Activated CD4-positive, CD25-positive, alpha-beta regulatory T cell treated with anti-CD3 and anti-CD28 coated beads, Interleukin-2, amount 50 U/mL, for 72 hours (primary cell): ENCODE measurements around the gene RTN4R.

Experiments used
- DNase-seq: peaks from one replicate; pipeline ENCODE4 v3.0.0; 2021

The RTN4R gene

DNA sequence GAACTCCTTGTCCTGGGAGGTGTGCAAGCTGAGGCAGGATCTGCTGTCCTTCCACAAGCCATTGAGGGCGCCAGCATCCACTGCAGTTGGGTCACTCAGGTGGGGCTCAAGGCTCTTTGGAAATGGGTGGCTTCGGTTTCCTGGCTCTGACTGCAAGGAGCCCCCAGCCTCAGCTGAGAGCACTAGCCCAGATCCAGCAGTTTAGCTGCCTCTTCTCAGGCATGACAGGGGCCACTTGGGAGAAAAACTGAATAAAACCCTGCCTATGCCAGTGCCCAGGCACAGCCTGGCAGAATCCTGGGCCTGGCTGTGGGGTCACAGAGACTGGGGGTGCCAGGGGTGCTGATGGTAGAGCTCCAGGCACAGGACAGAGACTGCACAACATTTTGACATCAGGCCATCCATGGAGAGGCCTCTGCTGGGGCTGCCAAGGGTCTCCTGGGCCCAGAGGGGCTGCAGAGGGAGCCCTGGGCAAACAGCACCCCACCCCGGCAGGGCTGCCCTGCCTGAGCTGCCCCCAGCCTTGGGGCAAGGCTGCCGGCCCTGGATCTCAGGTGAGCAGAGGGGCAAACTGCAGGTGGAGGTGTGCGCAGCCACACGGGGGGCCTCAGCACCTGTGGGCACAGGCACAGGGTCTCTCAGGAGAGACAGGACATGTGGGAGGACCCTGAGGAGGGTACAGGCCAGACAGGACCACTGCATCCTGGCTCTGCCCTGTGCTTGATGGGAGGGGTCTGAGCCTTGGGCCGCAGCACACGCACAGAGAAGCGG lies 28.3 kb downstream of the RTN4R start:
- DNase-seq: no peak

GRCh38 chr22:20238901-20239675 lies 29.0 kb downstream of the RTN4R start:
- no peak for DNase-seq

GRCh38 chr22:20238536-20238900 lies 29.6 kb downstream of the RTN4R start:
- DNase-seq: peak; percentile 49

- DNase-seq: no peak
Observed at GRCh38 chr22:20237480-20238440, 30.4 kb downstream of the RTN4R start.

DNA sequence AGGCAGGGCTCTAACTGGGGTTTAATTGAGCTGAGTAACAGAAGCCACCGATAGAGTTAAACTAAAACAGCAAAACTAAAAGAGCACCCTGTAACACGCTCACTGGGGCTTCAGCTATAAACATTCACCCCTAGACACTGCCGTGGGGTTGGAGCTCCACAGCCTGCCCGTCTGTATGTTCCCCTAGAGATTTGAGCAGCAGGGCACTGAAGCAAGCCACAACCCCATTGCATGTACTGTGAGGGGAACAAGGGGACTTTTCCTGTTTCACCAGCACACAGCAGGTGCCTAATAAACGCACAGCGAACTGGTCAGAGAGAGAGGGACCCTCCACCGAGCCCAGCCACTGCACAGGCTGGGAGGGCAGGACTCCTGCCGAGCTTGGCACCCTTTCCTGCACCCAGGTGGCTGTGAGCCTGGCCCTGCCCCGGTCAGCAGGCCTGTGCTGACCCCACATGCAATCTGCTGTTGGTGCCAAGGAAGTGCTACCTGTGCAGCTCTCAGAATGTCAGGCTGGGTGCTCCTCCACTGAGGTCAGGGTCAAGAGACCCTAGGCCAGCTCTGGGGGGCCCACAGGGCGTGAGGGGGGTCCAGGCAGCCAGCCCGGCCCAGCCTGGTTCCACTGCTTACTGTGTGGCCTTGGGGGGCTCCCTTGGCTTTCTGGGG lies 31.9 kb downstream of the RTN4R start:
- no peak for DNase-seq

DNA sequence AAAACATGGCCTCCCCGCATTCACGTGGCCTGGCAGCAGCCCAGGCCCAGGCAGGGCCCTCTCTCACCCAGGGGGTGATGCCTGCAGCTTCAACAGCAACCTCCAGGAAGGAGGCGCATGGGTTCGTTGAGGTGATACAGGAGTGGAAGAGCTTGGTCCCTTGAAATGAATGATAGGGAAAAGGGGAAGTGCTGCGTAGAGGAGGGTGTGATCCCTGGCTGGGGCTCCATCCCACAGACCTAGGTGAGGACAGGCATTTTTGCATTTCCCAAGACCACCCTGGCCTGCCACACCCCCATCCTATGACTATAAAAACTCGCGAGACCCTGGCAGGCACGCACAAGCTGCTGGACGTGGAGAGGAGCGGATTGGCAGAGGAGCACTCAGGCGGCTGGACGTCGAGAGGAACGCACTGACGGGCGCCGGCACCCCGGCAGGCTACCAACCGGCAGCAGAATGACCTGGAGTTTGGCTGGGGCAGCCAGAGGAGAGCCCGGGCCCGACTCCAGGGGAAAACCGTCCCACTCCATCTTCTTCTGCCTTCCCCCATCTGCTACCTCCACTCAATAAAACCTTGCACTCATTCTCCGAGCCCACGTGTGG lies 32.6 kb downstream of the RTN4R start:
- DNase-seq: no peak

- DNase-seq: no peak
Observed at GRCh38 chr22:20234760-20235388, 33.2 kb downstream of the RTN4R start.

GRCh38 chr22:20234314-20234682 lies 33.8 kb downstream of the RTN4R start:
- DNase-seq: no peak

DNA sequence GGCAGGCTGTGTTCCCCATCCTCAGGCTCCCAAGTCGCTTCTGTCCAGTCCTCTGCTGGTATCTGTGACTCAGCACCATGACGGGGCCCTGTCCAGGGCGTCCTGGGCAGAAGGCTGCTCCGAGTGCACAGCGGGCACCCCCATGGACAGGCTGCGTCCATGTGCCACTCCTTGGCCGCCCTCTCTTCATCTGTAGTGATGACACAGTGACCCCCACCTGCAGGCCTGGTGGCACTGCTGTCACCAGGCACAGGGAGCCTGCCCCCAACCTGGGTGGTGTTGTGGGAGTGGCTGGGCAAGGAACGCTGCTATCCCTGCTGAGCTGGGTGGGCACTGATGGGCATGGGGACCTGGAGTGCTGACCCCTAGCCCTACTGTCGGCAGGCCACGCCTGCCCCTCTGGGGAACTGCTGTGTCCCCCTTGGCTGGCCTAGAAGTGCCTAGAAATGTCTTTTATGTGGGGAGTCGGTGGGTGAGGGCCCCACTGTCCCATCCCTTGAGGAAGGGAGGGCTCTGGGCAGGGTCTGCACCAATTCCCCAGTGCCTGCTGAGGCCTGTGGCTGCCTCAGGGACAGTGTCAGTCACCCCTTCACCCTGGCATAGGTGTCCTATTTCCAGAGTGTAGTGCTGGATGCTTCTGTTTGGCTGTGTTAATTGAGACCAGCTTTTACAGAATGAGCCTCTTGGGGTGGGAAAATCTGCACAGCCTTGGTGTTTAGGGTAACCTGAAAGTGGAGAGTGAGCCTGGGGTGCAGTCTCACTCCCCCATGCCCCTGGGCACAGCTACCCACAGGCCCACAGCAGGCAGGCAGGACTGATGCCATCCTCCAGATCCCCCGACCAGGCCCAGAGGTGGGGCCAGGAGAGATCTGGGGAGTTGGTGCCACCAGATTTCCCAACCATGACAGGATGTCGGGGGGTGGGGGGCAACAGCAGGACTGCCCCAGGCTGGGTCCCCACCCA lies 34.5 kb downstream of the RTN4R start:
- no peak for DNase-seq

GRCh38 chr22:20232781-20233180 lies 35.3 kb downstream of the RTN4R start:
- DNase-seq: no peak

- no peak for DNase-seq
Observed at GRCh38 chr22:20232237-20232598, 35.9 kb downstream of the RTN4R start.

DNA sequence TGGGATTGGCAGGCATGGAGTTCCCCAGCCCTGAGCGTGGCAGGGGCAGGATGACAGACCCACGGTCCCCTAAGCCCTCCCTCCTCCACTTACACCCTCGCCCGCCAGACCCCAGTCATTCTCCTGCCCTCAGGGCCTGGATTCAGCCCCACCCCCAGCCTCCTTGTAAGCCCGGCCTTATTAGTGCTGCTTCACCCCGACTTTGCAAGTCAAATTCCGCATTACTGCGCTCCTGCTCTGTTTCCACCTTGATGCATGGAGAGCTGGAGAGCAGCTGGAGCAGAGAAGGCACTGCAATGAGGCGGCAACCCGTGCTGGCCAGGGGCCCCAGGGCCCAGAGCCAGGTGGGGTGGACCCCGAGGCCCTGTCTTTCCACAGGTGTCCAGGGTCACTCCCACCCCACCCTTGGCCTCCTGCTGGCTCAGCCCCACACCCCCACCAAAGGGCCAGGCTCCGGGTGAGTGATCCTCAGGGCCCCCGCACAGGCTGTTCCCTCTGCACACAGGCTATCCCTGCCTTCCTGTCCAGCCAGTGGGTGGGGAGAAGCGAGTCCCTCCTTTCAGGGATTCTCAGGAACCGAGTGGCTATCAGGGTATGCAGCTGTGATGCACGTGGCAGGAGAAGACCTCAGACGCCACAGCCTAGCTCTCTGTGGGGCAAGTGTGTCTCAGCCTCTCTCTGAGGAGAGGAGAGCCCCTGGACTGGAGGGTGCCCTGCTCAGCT lies 36.4 kb downstream of the RTN4R start:
- DNase-seq: no peak

DNA sequence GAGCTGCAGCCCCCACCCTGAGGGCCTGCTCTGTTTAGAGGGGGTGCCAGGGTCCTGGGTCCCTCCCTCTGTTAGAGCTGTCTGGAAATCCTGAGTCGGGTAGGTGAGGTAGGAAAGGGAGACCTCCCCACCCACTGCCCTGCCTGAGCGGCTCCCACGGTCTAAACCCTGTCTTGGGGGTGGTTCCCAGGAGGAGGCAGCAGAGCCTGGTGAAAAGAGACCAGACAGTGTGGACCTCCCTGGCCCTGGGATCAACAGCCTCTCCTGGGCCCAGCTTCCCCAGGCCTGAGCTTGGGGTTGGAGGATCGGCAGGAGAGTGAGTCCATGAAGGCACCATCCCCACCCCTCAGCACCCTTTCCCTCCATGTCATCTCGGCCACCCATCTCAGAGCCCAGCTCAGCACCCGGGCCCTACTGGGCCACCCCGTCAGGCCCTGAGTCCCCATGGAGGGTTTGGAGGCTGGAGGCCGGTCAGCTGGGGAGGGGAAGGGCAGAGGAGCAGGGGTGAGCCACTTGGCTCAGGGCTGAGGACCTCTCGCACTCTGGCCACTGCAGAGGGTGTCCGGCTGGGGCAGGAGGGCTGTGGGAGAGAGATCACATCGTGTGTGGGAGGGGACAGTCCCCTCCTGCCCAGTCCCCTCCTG lies 37.2 kb downstream of the RTN4R start:
- DNase-seq: no peak

- DNase-seq: no peak
Observed at GRCh38 chr22:20229916-20230775, 38.0 kb downstream of the RTN4R start.

GRCh38 chr22:20228939-20229272 lies 39.2 kb downstream of the RTN4R start:
- no peak for DNase-seq

DNA sequence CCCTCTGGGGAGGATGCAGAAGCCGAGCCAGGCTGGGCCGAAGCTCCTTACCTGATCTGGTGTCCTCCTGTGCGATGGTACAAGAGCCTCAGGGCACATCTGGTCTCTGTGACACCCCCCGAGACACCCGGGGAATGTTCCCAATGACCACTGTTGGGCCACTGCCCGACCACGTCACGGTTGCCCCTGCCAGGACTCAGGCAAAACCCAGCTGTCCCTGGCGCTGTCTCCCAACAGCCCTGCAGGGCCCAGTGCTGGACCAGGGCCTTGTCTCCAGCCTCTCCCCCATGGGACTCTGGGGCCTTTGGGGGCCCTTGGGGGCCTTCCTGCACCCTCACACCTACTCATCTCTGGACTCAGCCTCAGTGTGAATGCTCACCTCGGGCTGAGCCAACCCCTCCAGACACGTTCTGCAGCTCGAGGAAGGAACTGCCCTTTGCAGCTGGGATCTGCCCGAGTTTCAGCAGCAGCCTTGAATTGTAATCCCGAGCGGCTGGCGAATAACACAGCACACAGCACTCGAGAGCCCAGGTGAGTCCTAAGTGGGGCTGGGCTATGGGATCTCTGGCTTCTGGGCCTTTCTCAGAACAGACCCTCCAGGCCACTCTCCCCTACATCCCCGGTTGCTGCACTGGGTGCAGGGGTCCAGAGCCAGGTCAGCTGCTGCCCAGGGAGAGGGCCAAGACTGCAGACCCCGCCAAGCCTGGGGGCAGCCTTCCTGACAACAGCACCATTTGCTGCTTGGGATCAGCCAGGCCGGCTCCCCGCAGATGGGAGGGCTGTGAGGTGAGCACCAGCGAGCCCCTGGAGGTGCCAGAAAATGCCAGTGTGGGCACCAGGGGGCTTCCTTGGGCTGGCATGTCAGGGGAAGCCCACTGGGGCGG lies 39.8 kb downstream of the RTN4R start:
- no peak for DNase-seq

DNA sequence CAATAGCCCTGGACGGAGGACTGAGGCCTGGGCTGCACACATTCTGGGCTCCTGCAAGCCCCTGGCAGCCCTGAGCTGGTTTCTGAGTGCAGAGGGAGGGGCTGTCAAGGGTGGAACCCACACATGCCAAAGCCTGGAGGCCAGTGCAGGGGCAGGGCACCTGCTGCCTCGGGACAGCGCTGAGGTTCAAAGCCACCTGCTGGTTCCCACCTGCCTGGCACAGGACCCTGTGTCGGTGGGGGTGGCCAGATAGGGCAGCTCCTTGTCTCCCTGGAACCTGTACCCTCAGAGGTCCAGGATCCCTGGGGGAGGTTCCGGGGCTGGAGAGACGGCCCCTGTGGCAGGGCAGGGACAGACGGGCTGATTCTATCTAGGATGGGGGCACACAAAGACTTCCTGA lies 40.8 kb downstream of the RTN4R start:
- no peak for DNase-seq
